Tibial artery (tissue), 4 donors: ENCODE results near the gene STXBP5L.

Experiments used
- DNase-seq, 2 donors: peaks; one replicate each; pipeline ENCODE4 v3.0.0-alpha.2; 2019
- H3K27ac ChIP-seq, 2 donors: fragments of 200-600 bp; sonication (generic) in 1 of 2; 1 replicate in 1 of 2; 2 replicates in 1 of 2; pipeline ENCODE4 v1.5.1; 2018 to 2019; ENCODE audit warnings: mild to moderate bottlenecking in 1 of 2
- H3K27me3 ChIP-seq, 2 donors: fragments of 200-600 bp; sonication (generic) in 1 of 2; one replicate each; pipeline versions ENCODE4 v1.5.1 to v1.6.0; 2016 to 2019
- H3K36me3 ChIP-seq, 3 donors: fragments of 200-600 bp; sonication (generic) in 2 of 3; one replicate each; pipeline ENCODE4 v1.5.1; 2016 to 2019; ENCODE audit warnings: mild to moderate bottlenecking in 2 of 3
- H3K4me1 ChIP-seq, 4 donors: fragments of 200-600 bp; sonication (generic) in 2 of 4; 1 replicate in 3 of 4; 2 replicates in 1 of 4; pipeline ENCODE4 v1.5.1; 2016 to 2019
- H3K4me3 ChIP-seq, 2 donors: fragments of 200-600 bp; sonication (generic) in 1 of 2; 1 replicate in 1 of 2; 2 replicates in 1 of 2; pipeline ENCODE4 v1.5.1; 2018 to 2019; ENCODE audit warnings: mild to moderate bottlenecking in 2 of 2
- H3K9me3 ChIP-seq, 3 donors: fragments of 200-600 bp; sonication (generic) in 1 of 3; one replicate each; pipeline ENCODE4 v1.5.1; 2016 to 2019
- CTCF ChIP-seq, 2 experiments: fragments of 200-600 bp in 1 of 2; fragments of 450-650 bp in 1 of 2; IDR thresholded peaks; one replicate each; pipeline ENCODE4 v1.5.1; 2017 to 2019; ENCODE audit warnings: antibody characterized with exemption in 2 of 2, mild to moderate bottlenecking in 1 of 2, moderate library complexity in 1 of 2
- intact Hi-C: fragments of 100-400 bp; cut with DNase I; formaldehyde crosslinking; loops from one replicate; pipeline ENCODE4 v1.15.0; 2023; ENCODE audit warnings: low total_unique reads

Gene STXBP5L

GRCh38 chr3:121152573-121152972 lies 244.6 kb downstream of the STXBP5L start:
- H3K36me3 ChIP-seq, result no peaks in the 10 kb centered on the region
- no peak for TF ChIP-seq CTCF (IDR thresholded peaks at IDR 0.05)
- no peak overlapping the region for H3K27ac ChIP-seq
- H3K27me3 ChIP-seq, result no peaks in the 10 kb centered on the region
- no peaks in the 10 kb centered on the region for H3K9me3 ChIP-seq
- H3K4me3 ChIP-seq, result no peak overlapping the region
- no peak for DNase-seq
- intact Hi-C loops, result no loop called here
- no peaks in the 10 kb centered on the region for H3K4me1 ChIP-seq

- Histone ChIP-seq H3K27ac (no peak overlapping the region), H3K4me1 (no peaks in the 10 kb centered on the region), H3K27me3 (no peaks in the 10 kb centered on the region), H3K36me3 (no peaks in the 10 kb centered on the region), H3K4me3 (no peak overlapping the region), H3K9me3 (no peaks in the 10 kb centered on the region)
- no peak for DNase-seq
- TF ChIP-seq CTCF (IDR thresholded peaks at IDR 0.05), result no peak
- intact Hi-C loops, result no loop called here
Observed at GRCh38 chr3:121153851-121154250, 245.8 kb downstream of the STXBP5L start.

- TF ChIP-seq CTCF (IDR thresholded peaks at IDR 0.05), result no peak
- Histone ChIP-seq H3K27me3 (no peaks in the 10 kb centered on the region), H3K27ac (no peak overlapping the region), H3K4me1 (no peaks in the 10 kb centered on the region), H3K36me3 (no peaks in the 10 kb centered on the region), H3K4me3 (no peak overlapping the region), H3K9me3 (no peaks in the 10 kb centered on the region)
- no peak for DNase-seq
- intact Hi-C loops, result no loop called here
Observed at GRCh38 chr3:121155028-121155427, 247.0 kb downstream of the STXBP5L start.

- Histone ChIP-seq H3K27ac (no peak overlapping the region), H3K4me1 (no peaks in the 10 kb centered on the region), H3K27me3 (no peaks in the 10 kb centered on the region), H3K9me3 (peaks cover 0 to 3% (median 0%) of the 10 kb centered on the region in 3 donors), H3K4me3 (no peak overlapping the region), H3K36me3 (no peaks in the 10 kb centered on the region)
- TF ChIP-seq CTCF (IDR thresholded peaks at IDR 0.05), result no peak
- intact Hi-C loops, result no loop called here
- DNase-seq, result no peak
Observed at GRCh38 chr3:121165397-121165837, 257.4 kb downstream of the STXBP5L start.

GRCh38 chr3:121167374-121168139 lies 259.6 kb downstream of the STXBP5L start:
- H3K36me3 ChIP-seq, result no peaks in the 10 kb centered on the region
- no peak for DNase-seq
- H3K4me1 ChIP-seq, result no peaks in the 10 kb centered on the region
- intact Hi-C loops, result no loop called here
- TF ChIP-seq CTCF (IDR thresholded peaks at IDR 0.05), result no peak
- no peaks in the 10 kb centered on the region for H3K27me3 ChIP-seq
- no peak overlapping the region for H3K4me3 ChIP-seq
- no peak overlapping the region for H3K27ac ChIP-seq
- H3K9me3 ChIP-seq, result peaks cover 0 to 3% (median 0%) of the 10 kb centered on the region in 3 donors
